ENCODE measurements around the gene HNF4A.

HNF4A gene

GRCh38 chr20:44475694-44476560 is 120.4 kb downstream of the HNF4A start, which contains the start of gene TTPAL:
Gene TTPAL (plus strand): TSS chr20:44475874. CDS start chr20:44480000, 4,126 bp downstream.
- no peak for FAIRE-seq

- no peak for FAIRE-seq
Observed at GRCh38 chr20:44477151-44477550, 121.7 kb downstream of the HNF4A start.

GRCh38 chr20:44478206-44478605 is 122.7 kb downstream of the HNF4A start:
- FAIRE-seq = no peak

- no peak for FAIRE-seq
Observed at GRCh38 chr20:44479643-44480042, 124.1 kb downstream of the HNF4A start.

GRCh38 chr20:44480097-44480496 is 124.6 kb downstream of the HNF4A start:
- FAIRE-seq = no peak

- no peak for FAIRE-seq
Observed at GRCh38 chr20:44481719-44482416, 126.4 kb downstream of the HNF4A start.

GRCh38 chr20:44483112-44483511 is 127.6 kb downstream of the HNF4A start:
- FAIRE-seq = no peak
